ENCODE measurements around the gene ATP5F1D.

The ATP5F1D gene

DNA sequence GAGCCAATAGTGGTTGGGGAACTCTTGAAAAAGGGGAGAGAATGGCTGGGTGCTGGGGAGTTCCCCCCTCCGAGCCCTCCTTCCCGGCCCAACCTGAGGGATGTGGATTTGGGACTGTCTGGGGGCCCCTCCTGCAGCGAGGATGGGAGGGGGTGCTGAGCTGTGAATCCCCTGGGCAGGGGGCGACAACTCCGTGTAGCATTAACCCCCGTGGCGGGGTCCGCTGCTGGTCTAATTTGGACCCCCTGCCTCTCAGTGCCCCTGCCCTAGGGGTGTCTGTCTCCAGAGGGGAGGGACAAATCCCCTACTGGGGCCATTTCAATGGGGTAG, 16.6 kb downstream of the ATP5F1D start:
- no peak for DNase-seq (ENCODE audit: low read depth in 2 of 2)

DNA sequence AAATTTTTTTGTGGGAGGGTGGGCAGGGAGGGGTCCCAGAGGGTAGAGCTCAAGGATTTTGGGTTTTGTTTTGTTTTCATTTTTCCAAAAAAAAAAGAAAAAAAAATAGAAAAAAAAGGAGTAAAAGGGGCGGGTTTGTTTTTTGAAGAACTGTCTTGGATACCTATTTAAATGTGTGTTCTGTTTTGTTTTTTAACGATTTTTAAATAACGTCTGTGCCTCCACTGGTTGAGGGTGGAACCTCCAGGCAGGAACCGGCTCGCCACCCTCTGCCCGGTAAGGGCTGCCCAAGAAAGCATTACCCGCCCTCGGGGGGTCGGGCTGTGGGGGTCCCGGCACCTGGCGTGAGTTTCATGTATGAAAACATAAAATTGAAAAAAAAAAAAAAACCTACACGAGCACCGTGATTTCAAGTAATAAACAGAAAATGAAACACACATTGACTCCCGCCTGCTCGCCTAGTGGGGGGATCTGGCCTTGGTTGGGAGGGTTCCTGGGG, 17.2 kb downstream of the ATP5F1D start:
- no peak for DNase-seq (ENCODE audit: low read depth in 2 of 2)

DNA sequence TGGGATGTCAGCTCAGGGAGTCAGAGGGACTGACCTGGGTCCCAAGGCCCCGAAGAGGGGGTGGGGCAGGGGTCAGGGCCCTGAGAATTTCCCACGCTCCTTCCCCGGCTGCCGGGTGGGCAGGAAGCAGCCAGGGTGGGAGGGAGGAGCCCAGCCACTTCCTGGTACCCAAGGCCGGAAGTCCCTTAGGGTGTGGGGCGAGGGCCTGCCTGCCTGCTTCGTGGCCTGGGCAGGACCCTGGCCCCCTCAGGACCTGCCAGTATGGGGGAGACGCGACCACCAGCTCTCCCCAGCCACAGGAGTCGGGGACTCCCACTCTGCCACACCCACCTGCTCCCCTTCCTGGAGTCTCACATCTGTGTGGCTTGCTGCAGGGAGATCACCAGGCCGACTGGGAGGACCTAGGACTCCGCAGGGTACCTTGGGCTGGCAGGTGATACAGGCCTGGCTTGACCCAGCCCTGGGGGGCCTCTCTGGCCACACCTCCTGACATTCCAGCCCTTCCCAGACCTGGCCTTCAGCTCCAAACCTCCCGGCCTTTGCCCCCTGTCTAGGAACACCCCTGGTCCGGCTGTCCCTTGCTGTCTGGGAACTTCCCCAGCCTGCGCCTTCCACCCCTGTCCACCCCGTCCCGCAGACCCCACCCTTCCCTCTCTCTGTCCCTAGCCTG, 17.8 kb downstream of the ATP5F1D start:
- no peak for DNase-seq (ENCODE audit: low read depth in 2 of 2)

DNA sequence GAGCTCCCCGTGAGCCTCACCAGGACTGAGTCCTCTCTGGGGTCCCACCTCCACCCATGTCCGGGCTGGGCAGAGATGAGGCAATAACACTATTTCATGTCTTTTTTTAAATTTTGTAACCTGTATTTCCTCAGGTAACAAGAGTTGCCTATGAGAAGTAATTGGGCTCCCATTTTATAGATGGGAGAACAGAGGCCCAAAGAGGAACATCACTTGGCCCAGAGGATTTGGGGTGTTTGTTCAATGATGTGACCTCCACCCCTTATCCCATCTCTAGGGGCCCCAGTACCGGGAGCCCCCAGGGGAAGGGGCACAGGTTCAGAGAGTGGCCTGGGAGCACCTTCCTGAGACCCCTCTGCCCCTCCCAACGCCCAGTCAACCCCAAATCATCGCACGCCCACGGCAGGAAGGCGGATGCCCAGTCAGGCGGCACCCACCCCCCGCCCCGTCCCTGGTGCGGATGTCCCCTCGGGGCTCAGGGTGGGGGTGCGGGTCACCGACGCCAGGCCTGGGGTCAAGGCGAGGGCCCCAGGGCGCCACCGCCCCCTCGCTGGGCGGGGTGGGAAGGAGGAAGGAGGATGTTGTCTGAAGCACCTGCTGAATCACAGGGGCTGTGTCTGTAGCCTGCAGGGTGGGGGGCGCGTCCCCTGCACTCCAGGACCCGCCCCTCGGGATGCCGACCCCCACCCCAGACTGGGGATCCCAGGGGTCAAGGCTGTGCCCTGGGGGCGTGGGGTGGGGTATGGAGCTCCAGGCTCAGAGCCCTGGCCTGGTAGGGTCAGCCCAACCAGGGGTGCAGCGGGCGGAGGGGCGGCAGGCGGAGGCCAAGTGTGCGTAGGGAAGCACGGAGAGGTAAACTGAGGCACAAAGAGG, 18.6 kb downstream of the ATP5F1D start:
- DNase-seq (ENCODE audit: low read depth in 2 of 2), result no peak

DNA sequence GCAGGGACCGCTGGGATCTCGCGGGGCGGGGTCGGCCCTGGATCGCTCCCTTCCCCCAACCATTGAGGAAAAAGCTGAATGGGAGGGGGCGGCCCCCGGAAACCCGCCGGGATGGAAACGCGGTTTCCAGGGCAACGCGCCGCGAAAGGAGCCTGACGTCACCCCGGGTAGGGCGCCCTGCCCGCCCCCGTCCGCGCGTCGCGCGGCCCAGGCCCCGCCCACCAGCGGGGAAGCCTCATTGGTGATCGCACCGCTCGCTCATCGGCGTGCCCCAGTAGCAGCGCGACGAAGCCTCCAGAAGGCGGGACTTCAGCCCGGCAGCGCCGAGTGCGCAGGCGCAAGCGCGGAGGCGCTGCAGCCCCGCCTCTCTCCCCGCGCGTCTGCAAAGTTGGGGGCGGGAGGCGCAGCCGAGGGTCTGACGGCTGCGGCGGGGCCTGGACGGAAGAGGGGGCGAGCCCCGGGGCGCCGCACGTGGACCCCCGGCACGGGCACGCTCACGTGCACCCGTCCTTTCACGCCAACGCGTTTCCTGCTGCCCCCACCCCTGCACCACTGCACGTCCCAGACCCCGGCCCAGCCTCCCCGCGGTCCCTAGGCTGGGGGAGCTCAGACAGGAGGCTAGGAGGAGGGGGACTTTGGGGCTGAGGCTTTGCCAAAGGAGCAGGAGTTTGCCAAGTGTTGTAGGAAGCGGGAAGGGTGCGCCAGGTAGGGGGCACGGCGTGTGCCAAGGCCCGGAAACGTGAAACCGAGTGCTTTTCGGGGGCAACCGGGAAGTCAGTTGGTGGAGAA, 19.4 kb downstream of the ATP5F1D start:
- DNase-seq (ENCODE audit: low read depth in 2 of 2), result peak; percentile 93 to 98

DNA sequence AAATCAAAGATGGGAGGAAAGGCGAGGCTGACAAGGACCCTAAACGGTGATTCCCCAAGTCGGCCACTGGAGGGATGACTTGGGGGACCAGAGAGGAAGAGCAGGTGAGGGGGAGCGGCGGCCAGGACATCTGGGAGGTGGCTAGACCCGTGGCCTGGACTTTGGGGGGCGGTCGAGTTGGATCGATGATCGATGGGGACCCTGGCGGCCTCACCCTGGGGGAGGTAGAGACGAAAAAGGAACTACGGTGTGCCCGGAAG, 19.9 kb downstream of the ATP5F1D start:
- DNase-seq (ENCODE audit: low read depth in 2 of 2), result no peak

DNA sequence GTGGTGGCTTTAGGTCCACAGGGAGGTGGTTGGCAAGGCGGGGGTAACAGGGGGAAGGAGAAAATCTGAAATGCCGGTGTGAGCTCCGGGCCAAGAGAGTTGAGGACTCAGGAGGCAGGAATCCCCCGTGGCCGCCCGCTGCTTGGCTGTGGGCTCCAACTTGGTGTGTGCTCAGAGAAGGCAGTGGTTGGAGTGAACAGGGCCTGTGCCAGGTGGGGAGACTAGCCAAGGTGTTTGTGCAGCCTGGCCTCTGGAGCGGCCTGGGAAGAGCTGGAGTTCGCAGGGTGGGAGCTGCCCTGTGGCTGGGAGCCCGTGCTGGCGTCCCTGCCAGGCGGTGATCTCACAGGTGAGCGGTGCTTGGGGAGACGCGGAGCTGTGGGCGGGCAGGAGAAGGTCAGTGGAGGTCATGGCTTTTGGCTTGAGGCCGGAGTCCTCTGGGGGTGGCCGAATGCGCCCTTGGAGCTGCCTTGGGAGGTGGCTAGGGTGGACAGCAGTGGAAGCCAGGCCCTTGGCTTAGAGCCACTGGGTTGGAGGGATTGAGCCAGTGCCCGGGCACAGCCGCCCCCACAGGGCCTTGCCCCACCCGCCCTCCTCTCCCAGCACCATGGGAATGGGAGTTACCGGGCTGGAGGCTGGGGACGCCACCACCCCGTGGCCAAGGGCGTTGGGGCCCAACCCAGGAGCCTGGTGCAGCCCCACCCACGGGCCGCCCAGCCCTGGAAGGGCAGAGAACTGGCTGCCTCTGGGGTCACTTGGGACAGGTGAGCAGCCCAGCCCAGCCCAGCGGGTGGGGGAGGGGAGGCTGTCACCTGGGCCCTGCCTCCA, 20.5 kb downstream of the ATP5F1D start:
- DNase-seq (ENCODE audit: low read depth in 2 of 2), result no peak

DNA sequence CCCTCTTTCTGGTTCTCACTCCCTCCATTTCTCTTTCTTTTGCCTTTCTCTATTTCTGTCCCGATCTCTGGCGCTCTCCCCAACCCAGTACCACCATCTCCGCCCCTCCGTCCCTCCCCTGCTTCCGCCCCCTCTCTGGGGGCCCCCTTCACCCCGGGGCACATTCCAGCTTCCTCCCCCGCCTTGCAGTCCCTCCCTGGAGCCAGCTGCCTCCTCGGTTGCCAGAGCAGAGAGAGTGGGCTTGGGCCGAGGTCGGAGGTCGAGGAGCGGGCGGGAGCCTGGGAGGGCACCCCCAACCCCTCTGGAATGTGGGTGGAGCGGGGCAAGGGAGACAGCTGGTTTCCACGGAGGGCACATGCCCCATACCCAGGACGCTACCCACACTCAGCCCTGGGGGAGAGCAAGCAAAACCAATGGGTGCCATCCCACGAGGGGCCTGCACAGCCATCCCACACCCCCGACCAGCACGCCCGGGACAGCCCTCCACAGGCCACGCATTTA, 21.1 kb downstream of the ATP5F1D start:
- no peak for DNase-seq (ENCODE audit: low read depth in 2 of 2)

DNA sequence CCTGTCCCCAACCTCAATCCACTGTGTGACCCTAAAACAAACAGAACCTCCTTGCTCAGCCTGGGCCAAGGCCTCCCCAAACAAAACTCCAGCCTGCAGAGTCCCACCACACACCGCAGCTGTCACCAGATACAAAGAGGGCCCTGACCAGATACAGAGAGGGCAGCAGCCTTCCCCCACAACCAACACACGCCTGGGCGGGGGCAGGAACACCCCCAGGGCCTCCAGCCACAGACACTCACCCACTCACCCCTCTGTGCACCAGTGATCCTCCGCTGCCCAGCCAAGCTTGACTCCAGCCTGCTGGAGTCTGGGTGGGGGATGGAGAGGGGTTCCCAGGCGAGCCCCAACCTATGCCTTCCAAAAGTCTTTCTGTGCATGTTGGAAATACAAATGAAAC, 21.6 kb downstream of the ATP5F1D start:
- DNase-seq (ENCODE audit: low read depth in 2 of 2), result no peak

DNA sequence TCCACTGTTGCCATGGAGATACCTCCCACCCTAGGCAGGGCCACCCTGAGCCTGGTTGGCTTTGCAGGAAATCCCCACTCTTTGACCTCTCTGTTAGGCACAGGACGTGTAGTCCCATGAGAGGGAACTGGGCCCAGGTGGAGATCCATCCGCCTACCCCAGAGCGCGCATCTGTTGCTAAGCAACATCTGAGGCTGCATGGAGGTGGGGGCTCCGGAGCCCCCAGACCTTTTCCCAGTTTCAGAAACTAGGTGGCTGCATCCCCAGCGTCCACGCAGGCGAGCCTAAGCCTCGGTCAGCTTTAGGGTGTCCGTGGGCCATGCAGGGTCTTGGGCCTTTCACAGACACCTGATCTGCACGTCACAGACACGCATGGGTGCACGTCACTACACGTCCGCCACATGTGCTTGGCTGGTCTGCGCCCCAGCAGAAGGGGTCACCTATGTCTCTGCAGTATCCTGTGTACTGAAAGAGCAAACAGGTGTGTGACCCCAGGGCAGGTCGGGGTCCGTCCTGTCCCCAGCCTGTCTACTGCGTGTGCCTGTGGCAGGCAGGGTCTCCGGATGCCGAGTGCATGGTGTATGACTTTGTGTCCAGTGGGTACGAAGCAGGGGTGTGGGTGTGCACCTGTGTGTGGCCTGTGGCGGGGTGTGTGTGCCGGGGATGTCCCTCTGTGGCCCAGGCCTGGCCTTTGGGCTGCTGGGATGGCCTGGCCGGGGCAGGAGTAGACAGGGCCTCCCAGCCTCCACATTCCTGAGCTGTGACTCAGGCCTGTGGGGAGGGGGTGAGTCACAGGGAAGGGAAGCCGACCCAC, 23.5 kb downstream of the ATP5F1D start:
- no peak for DNase-seq (ENCODE audit: low read depth in 2 of 2)

DNA sequence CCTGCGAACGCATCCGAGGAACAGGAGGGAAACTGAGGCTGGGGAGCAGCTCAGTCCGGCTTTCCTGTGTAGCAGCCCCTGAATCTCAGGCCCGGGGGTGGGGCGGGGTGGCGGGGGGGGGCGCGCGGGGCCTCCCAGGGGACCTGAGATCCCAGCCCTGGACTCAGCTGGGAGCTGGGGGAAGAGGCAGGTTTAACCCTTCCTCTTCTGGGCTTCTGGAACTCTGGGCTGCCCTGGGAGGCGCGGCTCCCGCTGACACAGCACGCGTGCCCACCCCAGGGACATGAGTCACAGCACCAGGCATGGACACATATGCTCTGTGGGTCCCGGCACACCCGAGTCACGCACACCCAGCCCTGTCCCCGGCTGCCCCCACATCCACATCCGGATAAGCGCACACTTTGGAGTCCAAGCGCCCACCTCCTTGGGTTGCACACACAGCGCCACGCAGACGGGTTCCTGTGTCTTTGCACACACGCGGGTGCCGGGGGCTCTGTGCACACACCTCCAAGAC, 24.1 kb downstream of the ATP5F1D start:
- DNase-seq (ENCODE audit: low read depth in 2 of 2), result no peak

DNA sequence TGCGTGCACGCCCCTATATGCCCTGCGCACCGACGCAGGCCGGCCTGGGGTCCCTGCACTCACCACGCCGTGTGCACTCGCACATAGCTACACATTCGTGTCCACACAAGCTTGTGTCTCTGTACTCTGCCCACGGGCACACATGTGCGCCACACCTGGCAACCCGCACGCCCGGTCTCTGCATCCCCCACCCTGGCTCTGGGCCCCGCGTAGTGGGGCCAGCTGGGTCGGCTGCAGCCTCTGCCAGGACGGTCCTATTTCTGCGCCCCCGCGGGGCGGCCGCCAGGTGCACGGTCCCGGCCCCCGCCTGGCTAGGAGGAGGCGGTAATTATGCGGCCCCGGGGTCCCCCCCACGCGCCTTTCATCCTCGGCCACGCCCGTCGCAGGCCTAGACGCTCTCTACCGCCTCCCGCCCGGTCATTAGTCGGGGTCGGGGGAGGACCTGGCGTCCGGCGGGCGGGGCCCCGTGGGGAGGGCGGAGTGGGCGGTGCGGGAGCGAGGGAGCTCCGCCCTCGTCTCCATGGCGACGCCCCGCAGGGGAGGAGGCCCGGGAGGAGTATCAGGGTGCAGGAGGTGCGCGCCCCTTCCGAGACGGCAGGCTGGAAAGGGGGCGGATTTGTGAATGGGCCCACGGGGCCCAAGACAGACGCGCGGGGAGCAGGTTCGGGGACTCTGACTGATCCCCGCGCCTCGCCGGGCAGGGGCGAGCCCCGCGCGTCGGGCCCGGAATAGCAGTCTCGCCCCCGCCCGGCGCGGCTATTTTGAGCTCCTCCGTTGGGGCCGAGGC, 24.8 kb downstream of the ATP5F1D start:
- peak; percentile 67 to 78 for DNase-seq (ENCODE audit: low read depth in 2 of 2)

DNA sequence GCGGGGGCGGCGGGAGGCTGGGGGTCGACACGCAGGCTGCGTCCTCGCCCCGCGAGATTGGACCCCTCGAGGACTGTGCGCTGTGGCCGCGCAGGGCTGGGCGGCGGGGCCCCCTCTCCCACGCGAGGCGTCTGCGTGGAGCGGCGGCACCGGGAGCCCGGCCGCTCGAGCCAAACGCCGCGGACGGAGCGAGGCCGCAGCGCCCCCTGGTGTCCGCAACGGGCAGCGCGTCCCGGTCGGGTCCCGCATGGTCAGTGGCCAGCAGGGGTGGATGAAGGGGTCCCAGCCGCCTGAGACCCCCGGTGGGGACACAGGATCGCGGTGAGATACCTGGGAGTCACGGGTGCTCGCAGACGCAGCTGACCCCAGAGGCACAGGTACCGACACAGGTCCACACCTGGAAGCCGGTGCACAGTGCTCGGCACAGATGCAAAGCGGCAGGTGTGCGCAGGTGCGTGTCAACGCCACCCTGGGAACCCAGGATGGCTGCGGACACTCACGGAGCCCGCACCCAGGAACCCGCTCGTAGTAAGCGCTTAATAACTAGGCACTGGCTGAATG, 25.4 kb downstream of the ATP5F1D start:
- no peak for DNase-seq (ENCODE audit: low read depth in 2 of 2)

DNA sequence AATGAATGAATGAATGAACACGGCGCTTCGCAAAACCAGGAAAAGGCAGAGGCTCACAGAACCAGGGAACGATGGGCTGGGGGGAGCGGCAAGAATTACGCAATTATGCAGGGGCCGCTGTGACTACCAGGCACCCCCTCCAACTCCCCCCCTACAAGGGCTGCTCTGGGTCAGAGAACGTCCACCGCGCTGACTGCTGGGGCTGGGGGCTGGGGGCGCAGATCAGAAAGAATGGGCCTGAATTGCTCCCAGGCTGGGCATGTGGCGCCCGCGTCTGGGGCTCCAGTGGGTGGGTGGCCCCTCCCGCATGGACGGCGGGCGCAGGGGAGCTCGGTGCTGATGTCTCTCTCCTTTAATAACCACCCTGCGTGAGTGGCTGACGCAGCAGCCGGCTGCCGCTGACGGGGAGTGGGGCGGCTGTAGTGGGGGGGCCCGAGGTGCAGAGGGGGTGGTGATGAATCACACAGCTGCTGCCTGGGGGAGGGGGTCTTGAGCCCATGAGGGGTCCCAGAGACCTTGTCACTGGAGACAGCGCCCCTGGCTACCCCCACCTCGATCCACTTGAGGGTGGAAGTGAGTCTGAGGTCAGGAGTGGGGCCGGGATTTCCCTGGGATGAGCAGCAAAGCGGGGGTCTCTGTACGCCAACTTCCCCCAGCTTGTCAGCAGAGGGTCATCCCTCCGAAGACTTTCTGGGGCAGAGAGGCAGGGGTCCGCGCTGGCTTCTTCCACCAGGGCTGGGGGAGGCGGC, 26.1 kb downstream of the ATP5F1D start:
- DNase-seq (ENCODE audit: low read depth in 2 of 2), result no peak

DNA sequence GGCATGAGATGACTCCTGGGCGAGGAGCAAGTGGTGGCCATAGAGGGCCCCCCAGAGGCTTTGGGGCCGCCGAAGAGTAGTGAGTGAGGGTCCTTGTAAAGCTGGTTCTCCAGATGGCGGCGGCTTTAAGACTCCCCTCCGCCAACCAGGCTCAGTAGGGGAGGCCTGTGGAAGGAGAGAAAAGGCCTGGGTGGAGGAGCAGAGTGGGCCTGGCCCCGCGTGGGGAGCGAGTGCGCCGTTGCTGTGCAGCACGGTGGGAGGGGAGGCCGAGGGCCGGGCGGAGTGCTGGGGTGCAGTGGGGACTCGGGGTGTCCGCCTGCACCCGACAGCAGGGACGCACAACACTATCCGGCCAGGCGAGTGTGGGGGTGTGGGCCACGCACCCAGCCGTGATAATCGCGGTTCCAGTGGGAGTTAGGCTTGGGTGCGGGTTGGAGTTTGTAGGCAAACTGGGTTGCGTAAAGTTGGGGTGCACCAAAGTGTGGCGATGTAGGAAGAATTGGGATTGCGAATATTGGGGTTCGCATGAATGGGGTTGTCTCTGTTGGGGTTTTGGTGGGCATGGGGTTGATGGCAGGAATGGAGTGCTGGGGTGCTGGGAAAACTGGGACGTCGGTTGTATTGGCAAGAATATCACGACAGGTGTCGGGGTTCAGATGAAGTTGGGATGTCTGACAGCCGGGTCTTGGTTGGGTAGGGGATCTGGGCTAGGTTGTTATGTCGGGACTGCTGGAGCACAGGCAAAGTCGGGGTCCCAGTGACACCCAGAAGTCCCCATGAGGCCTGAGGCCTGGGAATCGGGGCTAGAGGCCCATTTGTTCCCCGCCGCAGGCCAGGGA, 26.9 kb downstream of the ATP5F1D start:
- no peak for DNase-seq (ENCODE audit: low read depth in 2 of 2)

DNA sequence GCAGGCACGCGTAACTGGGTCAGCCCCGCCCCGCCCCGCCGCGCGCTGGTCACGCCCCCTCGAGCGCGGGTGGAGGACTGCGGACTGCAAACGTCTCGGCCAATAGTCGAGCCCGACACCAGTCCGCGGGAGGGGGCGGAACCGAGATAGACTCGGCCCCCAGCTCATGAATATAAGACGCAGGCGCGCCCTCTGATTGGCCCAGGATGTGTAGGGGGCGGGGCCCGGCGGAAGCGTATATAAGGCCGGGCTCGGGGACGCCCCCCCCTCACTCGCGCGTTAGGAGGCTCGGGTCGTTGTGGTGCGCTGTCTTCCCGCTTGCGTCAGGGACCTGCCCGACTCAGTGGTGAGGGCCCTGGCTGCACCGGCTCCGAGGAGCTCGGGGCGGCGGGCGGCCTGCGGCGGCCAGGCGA, 27.5 kb downstream of the ATP5F1D start, which contains the start of gene CIRBP:
TSS of gene CIRBP (plus strand) at position 268 of the 413 bp plus-strand sequence. CDS start 1,602 bp downstream, outside the sequence.
- DNase-seq (ENCODE audit: low read depth in 2 of 2), result peak; percentile 99

DNA sequence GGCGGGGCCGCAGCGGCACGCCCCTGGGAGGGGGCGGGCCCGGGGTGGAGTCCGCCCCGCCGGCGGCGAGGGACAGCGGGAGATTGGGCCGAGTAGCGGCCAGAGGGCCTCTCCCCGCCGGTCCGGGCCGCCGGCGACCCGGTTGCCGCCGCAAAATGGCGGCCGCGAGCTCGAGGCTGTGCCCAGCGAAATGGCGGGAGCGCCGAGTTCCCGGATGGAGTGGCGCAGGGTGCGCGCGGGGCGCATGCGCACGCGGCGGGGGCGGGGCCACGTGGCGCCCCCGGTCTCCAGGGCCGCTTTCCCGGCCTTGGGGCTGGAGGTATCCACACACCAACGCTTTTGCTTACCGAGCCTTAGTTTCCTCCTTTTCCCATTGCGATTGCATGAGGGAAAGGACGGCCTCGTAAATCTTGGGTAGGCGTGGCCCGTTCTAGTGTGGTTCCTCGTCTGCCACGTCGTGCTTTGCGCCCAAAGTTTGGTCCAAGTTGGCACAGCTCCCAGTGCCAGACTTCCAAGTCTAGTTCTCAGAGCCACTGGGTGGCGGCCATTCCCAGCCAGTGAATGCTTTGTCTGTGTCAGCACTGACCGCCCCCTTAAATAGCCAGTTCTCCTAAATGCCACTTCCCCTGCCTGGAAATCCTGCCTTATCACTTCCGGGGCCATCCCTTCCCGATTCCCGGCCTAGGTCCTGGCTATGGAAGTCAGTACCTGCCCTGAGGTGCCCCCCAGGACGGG, 28.1 kb downstream of the ATP5F1D start:
- DNase-seq (ENCODE audit: low read depth in 2 of 2), result peak; percentile 69 to 77
